Neural cell (in vitro differentiated cells): Measurements from ENCODE around the gene ATXN7L1. TPM values are rescaled to one million over a fixed set of nuclear protein-coding genes. Genes with fewer than 3 reads are reported as not detected.

ENCODE experiments used
- H2AFZ ChIP-seq: fragments of 200-600, 300-800 bp; sonication (generic), shearing (Covaris generic); 2 replicates; pipeline ENCODE4 v1.6.0; 2014; ENCODE audit warnings: low read depth, mild to moderate bottlenecking, antibody characterized with exemption, low read length, moderate library complexity
- H3F3A ChIP-seq: fragments of 200-600 bp; shearing (Covaris generic); 2 replicates; pipeline ENCODE4 v1.6.1; 2016; ENCODE audit warnings: mild to moderate bottlenecking, moderate library complexity, mixed read lengths, antibody characterized with exemption, low read length; ENCODE audit not compliant: insufficient read depth, poor library complexity, severe bottlenecking
- H3K27ac ChIP-seq: fragments of 200-600, 300-800 bp; sonication (generic), shearing (Covaris generic); 2 replicates; pipeline ENCODE4 v1.5.1; 2014; ENCODE audit warnings: mild to moderate bottlenecking, low read length, moderate library complexity
- H3K27me3 ChIP-seq: fragments of 300-800, 200-600 bp; sonication (generic), shearing (Covaris generic); 2 replicates; pipeline ENCODE4 v1.6.0; 2014; ENCODE audit warnings: mild to moderate bottlenecking, low read depth, low read length, moderate library complexity; ENCODE audit not compliant: insufficient read depth
- H3K36me3 ChIP-seq: fragments of 300-800, 200-600 bp; sonication (generic), shearing (Covaris generic); 2 replicates; pipeline ENCODE4 v1.5.1; 2014; ENCODE audit warnings: mild to moderate bottlenecking, antibody characterized with exemption, low read length, moderate library complexity; ENCODE audit not compliant: insufficient read depth
- H3K4me2 ChIP-seq: fragments of 300-800, 200-600 bp; sonication (generic), shearing (Covaris generic); 2 replicates; pipeline ENCODE4 v1.6.0; 2014; ENCODE audit warnings: mild to moderate bottlenecking, low read length
- H3K4me3 ChIP-seq: fragments of 300-800, 200-600 bp; sonication (generic), shearing (Covaris generic); 2 replicates; pipeline ENCODE4 v1.5.1; 2014; ENCODE audit warnings: mild to moderate bottlenecking, low read length, moderate library complexity
- H3K79me2 ChIP-seq: fragments of 200-600 bp; shearing (Covaris generic); replicated peaks from 2 replicates; pipeline ENCODE4 v1.6.0; 2014; ENCODE audit warnings: mild to moderate bottlenecking, low read length, moderate library complexity; ENCODE audit not compliant: insufficient read depth
- H3K9ac ChIP-seq: fragments of 300-800, 200-600 bp; sonication (generic), shearing (Covaris generic); 2 replicates; pipeline ENCODE4 v1.6.1; 2016; ENCODE audit warnings: mild to moderate bottlenecking, low read length, mixed read lengths
- H3K9me2 ChIP-seq: fragments of 200-600 bp; shearing (Covaris generic); 2 replicates; pipeline ENCODE4 v1.6.1; 2016; ENCODE audit warnings: mild to moderate bottlenecking, low read length, mixed read lengths; ENCODE audit not compliant: insufficient read depth
- H3K9me3 ChIP-seq: fragments of 200-600, 300-800 bp; sonication (generic), shearing (Covaris generic); 2 replicates; pipeline ENCODE4 v1.6.1; 2016; ENCODE audit warnings: mild to moderate bottlenecking, mixed run types, low read length, moderate library complexity, mixed read lengths
- H4K20me1 ChIP-seq: fragments of 200-600 bp; shearing (Covaris generic); 2 replicates; pipeline ENCODE4 v1.6.1; 2016; ENCODE audit warnings: mild to moderate bottlenecking, mixed run types; ENCODE audit not compliant: insufficient read depth
- CTCF ChIP-seq: fragments of 450-650 bp; IDR thresholded peaks from 2 replicates; pipeline ENCODE4 v1.5.1; 2014; ENCODE audit warnings: antibody characterized with exemption, mild to moderate bottlenecking, moderate library complexity; ENCODE audit not compliant: poor library complexity, severe bottlenecking
- EP300 ChIP-seq: fragments of 450-650 bp; conservative IDR thresholded peaks from 2 replicates; pipeline ENCODE4 v1.6.1; 2014; ENCODE audit warnings: antibody characterized with exemption, mild to moderate bottlenecking, moderate library complexity; ENCODE audit not compliant: poor library complexity, severe bottlenecking
- EZH2 ChIP-seq: fragments of 200-600, 300-800 bp; shearing (Covaris generic), sonication (generic); IDR thresholded peaks from 2 replicates; pipeline ENCODE4 v1.6.1; 2014; ENCODE audit warnings: antibody characterized with exemption, low read length, borderline replicate concordance, mild to moderate bottlenecking; ENCODE audit not compliant: insufficient read depth, poor library complexity, severe bottlenecking
- MXI1 ChIP-seq: fragments of 450-650 bp; conservative IDR thresholded peaks from 2 replicates; pipeline ENCODE4 v1.6.1; 2014; ENCODE audit warnings: antibody characterized with exemption, mild to moderate bottlenecking; ENCODE audit not compliant: poor library complexity, severe bottlenecking
- POLR2AphosphoS5 ChIP-seq: IDR thresholded peaks from 2 replicates; pipeline ENCODE4 v1.6.1; 2012
- RAD21 ChIP-seq: fragments of 450-650 bp; conservative IDR thresholded peaks from 2 replicates; pipeline ENCODE4 v1.6.1; 2014; ENCODE audit warnings: antibody characterized with exemption, mild to moderate bottlenecking, moderate library complexity
- REST ChIP-seq: IDR thresholded peaks from 2 replicates; pipeline ENCODE4 v1.6.1; 2012; ENCODE audit warnings: borderline replicate concordance
- SMC3 ChIP-seq: fragments of 450-650 bp; conservative IDR thresholded peaks from 2 replicates; pipeline ENCODE4 v1.6.1; 2014; ENCODE audit warnings: antibody characterized with exemption, mild to moderate bottlenecking, moderate library complexity; ENCODE audit not compliant: poor library complexity
- TAF1 ChIP-seq: IDR thresholded peaks from 2 replicates; pipeline ENCODE4 v1.6.1; 2012; ENCODE audit warnings: low read depth
- polyA plus RNA-seq: library from polyadenylated mRNA; depleted of rRNA; stranded (reverse); fragments of >200 nt; gene quantifications from 2 replicates; pipeline ENCODE4 v1.2.3, GENCODE V29; 2014

Gene ATXN7L1
- polyA plus RNA-seq, 1 donor from 2014 or later = 4.3 TPM

- Histone ChIP-seq H3K36me3 (no peaks in the 10 kb centered on the region), H3K4me3 (no peak overlapping the region), H3K9ac (no peak overlapping the region), H3K9me3 (no peaks in the 10 kb centered on the region), H3K4me2 (no peak overlapping the region), H3K9me2 (no peaks in the 10 kb centered on the region), H3K27me3 (no peaks in the 10 kb centered on the region), H3K79me2 (no peaks in the 10 kb centered on the region), H4K20me1 (no peaks in the 10 kb centered on the region), H3F3A (no peaks in the 10 kb centered on the region), H3K27ac (no peak overlapping the region), H2AFZ (no peak overlapping the region)
- no peak for TF ChIP-seq EZH2
- no peak for TF ChIP-seq SMC3
- TF ChIP-seq RAD21 = no peak
- no peak for TF ChIP-seq POLR2AphosphoS5
- TF ChIP-seq EP300 = no peak
Observed at GRCh38 chr7:105808703-105809590, 67.5 kb downstream of the ATXN7L1 start.

GRCh38 chr7:105808209-105808608, 68.2 kb downstream of the ATXN7L1 start:
- Histone ChIP-seq H4K20me1 (no peaks in the 10 kb centered on the region), H2AFZ (no peak overlapping the region), H3K9me2 (no peaks in the 10 kb centered on the region), H3K36me3 (no peaks in the 10 kb centered on the region), H3K27ac (no peak overlapping the region), H3K4me2 (no peak overlapping the region), H3K27me3 (no peaks in the 10 kb centered on the region), H3K79me2 (no peaks in the 10 kb centered on the region), H3F3A (no peaks in the 10 kb centered on the region), H3K4me3 (no peak overlapping the region), H3K9ac (no peak overlapping the region), H3K9me3 (no peaks in the 10 kb centered on the region)
- TF ChIP-seq EP300 = no peak
- TF ChIP-seq TAF1 = no peak
- TF ChIP-seq POLR2AphosphoS5 = no peak
- TF ChIP-seq MXI1 = no peak
- TF ChIP-seq EZH2 = no peak
- no peak for TF ChIP-seq REST
- no peak for TF ChIP-seq SMC3
- no peak for TF ChIP-seq RAD21
- TF ChIP-seq CTCF = no peak
